ENCODE results near the gene KLHL14. TPM values are rescaled to one million over a fixed set of nuclear protein-coding genes. Genes with fewer than 3 reads are reported as not detected.
"Not testable (repeated sequence)": the region's sequence is repeated elsewhere in the genome, so short reads cannot be mapped to it uniquely, and the experiment has no call there.

Gene KLHL14
- total RNA-seq, 1 donor from 2014 or later: not detected

DNA sequence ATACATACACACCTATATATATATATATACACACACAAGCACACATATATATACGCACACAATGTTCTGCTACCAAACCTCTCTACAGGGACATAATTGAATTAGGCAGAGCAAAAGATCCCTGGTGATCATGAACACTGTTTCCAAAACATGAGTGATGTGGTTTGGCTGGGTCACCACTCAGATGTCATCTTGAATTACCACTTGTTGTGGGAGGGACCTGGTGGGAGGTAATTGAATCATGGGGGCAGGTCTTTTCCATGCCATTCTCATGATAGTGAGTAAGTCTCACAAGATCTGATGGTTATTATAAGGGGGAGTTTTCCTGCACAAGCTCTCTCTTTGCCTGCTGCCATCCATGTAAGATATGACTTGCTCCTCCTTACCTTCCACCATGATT lies 135.2 kb downstream of the KLHL14 start:
- H3K4me1 Mint-ChIP-seq (ENCODE audit: low read depth); H3K9me3 Mint-ChIP-seq; H3K36me3 Mint-ChIP-seq (ENCODE audit: low read depth); intact Hi-C loops (cut with micrococcal nuclease); H3K27me3 Mint-ChIP-seq (ENCODE audit: low read depth); DNase-seq (ENCODE audit: low spot score); H3K27ac Mint-ChIP-seq; H3K4me3 Mint-ChIP-seq (ENCODE audit: low read depth): not testable (repeated sequence)

GRCh38 chr18:32637226-32637625 lies 135.6 kb downstream of the KLHL14 start:
- no peaks in the 10 kb centered on the region for H3K27me3 Mint-ChIP-seq (ENCODE audit: low read depth)
- H3K4me1 Mint-ChIP-seq (ENCODE audit: low read depth): no peaks in the 10 kb centered on the region

DNA sequence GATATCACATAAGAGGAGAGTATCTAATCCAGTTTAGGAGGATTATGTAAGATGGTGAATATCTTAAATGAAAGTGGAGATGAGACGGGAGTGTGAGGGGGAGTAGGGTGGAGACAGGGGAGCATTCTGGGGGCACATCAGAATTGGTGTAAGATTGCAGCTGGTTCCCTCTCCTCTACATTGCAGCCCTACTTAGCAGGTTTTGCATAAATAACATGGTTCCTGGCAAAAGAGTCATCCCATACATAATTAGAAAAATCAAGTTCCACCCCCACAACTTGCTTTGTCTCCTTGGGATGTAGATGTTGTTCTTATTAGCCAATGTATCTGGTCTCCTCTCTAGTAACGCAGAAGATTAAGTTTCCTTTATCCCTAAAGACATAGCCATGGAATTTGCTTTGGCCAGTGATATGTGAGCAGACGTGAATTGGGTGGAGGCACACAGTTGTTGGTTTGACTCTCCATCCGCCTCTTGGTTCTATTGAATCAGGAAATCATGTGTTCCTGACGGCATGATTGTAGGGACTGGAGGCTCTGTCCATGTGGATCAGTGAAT lies 137.9 kb downstream of the KLHL14 start:
- no peaks in the 10 kb centered on the region for H3K27me3 Mint-ChIP-seq (ENCODE audit: low read depth)

More at GRCh38 chr18:32637226-32637625, 135.6 kb downstream of the KLHL14 start:
- Mint-ChIP-seq H3K36me3 (ENCODE audit: low read depth) (no peaks in the 10 kb centered on the region), H3K27ac (no peak overlapping the region), H3K9me3 (no peaks in the 10 kb centered on the region), H3K4me3 (ENCODE audit: low read depth) (no peak overlapping the region)
- intact Hi-C loops (cut with micrococcal nuclease): no loop called here
- no peak for DNase-seq (ENCODE audit: low spot score)

GRCh38 chr18:32629981-32630700 lies 142.7 kb downstream of the KLHL14 start:
- intact Hi-C loops (cut with micrococcal nuclease): no loop called here
- no peaks in the 10 kb centered on the region for H3K4me1 Mint-ChIP-seq (ENCODE audit: low read depth)
- no peaks in the 10 kb centered on the region for H3K9me3 Mint-ChIP-seq
- no peak overlapping the region for H3K27ac Mint-ChIP-seq
- no peak for DNase-seq (ENCODE audit: low spot score)
- H3K27me3 Mint-ChIP-seq (ENCODE audit: low read depth): no peaks in the 10 kb centered on the region
- no peak overlapping the region for H3K4me3 Mint-ChIP-seq (ENCODE audit: low read depth)
- H3K36me3 Mint-ChIP-seq (ENCODE audit: low read depth): no peaks in the 10 kb centered on the region

More for the DNA sequence above, 137.9 kb downstream of the KLHL14 start:
- DNase-seq (ENCODE audit: low spot score): no peak
- Mint-ChIP-seq H3K4me1 (ENCODE audit: low read depth) (no peaks in the 10 kb centered on the region), H3K4me3 (ENCODE audit: low read depth) (no peak overlapping the region), H3K9me3 (no peaks in the 10 kb centered on the region), H3K36me3 (ENCODE audit: low read depth) (no peaks in the 10 kb centered on the region), H3K27ac (no peak overlapping the region)
- intact Hi-C loops (cut with micrococcal nuclease): no loop called here

GRCh38 chr18:32629292-32629691 lies 143.5 kb downstream of the KLHL14 start:
- intact Hi-C loops (cut with micrococcal nuclease): no loop called here
- H3K4me1 Mint-ChIP-seq (ENCODE audit: low read depth): no peaks in the 10 kb centered on the region
- DNase-seq (ENCODE audit: low spot score): no peak
- no peaks in the 10 kb centered on the region for H3K9me3 Mint-ChIP-seq
- H3K4me3 Mint-ChIP-seq (ENCODE audit: low read depth): no peak overlapping the region
- no peaks in the 10 kb centered on the region for H3K27me3 Mint-ChIP-seq (ENCODE audit: low read depth)
- no peaks in the 10 kb centered on the region for H3K36me3 Mint-ChIP-seq (ENCODE audit: low read depth)
- H3K27ac Mint-ChIP-seq: no peak overlapping the region

GRCh38 chr18:32624182-32624723 lies 148.6 kb downstream of the KLHL14 start:
- no peak overlapping the region for H3K27ac Mint-ChIP-seq

GRCh38 chr18:32623563-32623962 lies 149.3 kb downstream of the KLHL14 start:
- Mint-ChIP-seq H3K4me1 (ENCODE audit: low read depth) (no peaks in the 10 kb centered on the region), H3K36me3 (ENCODE audit: low read depth) (no peaks in the 10 kb centered on the region), H3K9me3 (no peaks in the 10 kb centered on the region), H3K27ac (no peak overlapping the region), H3K27me3 (ENCODE audit: low read depth) (no peaks in the 10 kb centered on the region), H3K4me3 (ENCODE audit: low read depth) (no peak overlapping the region)
- intact Hi-C loops (cut with micrococcal nuclease): no loop called here
- no peak for DNase-seq (ENCODE audit: low spot score)

More at GRCh38 chr18:32624182-32624723, 148.6 kb downstream of the KLHL14 start:
- intact Hi-C loops (cut with micrococcal nuclease): no loop called here
- Mint-ChIP-seq H3K4me3 (ENCODE audit: low read depth) (no peak overlapping the region), H3K27me3 (ENCODE audit: low read depth) (no peaks in the 10 kb centered on the region), H3K9me3 (no peaks in the 10 kb centered on the region), H3K36me3 (ENCODE audit: low read depth) (no peaks in the 10 kb centered on the region), H3K4me1 (ENCODE audit: low read depth) (no peaks in the 10 kb centered on the region)
- DNase-seq (ENCODE audit: low spot score): no peak
